ENCODE measurements around the gene EMID1.
"Not testable (repeated sequence)": the region's sequence is repeated elsewhere in the genome, so short reads cannot be mapped to it uniquely, and the experiment has no call there.

The EMID1 gene

GRCh38 chr22:29217827-29218757, 12.4 kb downstream of the EMID1 start:
- no peak for TF ChIP-seq CTCF (conservative IDR thresholded peaks at IDR 0.05; ENCODE audit: low read depth, low read length)
- no peak overlapping the region for H3K9ac ChIP-seq
- H3K79me2 ChIP-seq (ENCODE audit: insufficient read depth, low read depth), result no peaks in the 10 kb centered on the region
- H3K4me3 ChIP-seq (IDR thresholded peaks at IDR 0.05; ENCODE audit: insufficient read depth, low read depth, low read length), result no peak overlapping the region
- H2AFZ ChIP-seq (ENCODE audit: low read depth), result no peak overlapping the region
- H3K4me1 ChIP-seq (ENCODE audit: low read depth, poor library complexity, severe bottlenecking), result peaks cover 4% of the 10 kb centered on the region
- H3K27ac ChIP-seq, result no peak overlapping the region
- no peaks in the 10 kb centered on the region for H4K20me1 ChIP-seq (ENCODE audit: insufficient read depth)
- H3K4me2 ChIP-seq, result no peak overlapping the region
- H3K36me3 ChIP-seq (ENCODE audit: insufficient read depth), result no peaks in the 10 kb centered on the region
- no peaks in the 10 kb centered on the region for H3K27me3 ChIP-seq (ENCODE audit: insufficient read depth, low read depth)

GRCh38 chr22:29218758-29219408, 13.2 kb downstream of the EMID1 start:
- no peak overlapping the region for H3K27ac ChIP-seq
- no peaks in the 10 kb centered on the region for H3K79me2 ChIP-seq (ENCODE audit: insufficient read depth, low read depth)
- H4K20me1 ChIP-seq (ENCODE audit: insufficient read depth), result no peaks in the 10 kb centered on the region
- H3K4me3 ChIP-seq (IDR thresholded peaks at IDR 0.05; ENCODE audit: insufficient read depth, low read depth, low read length), result no peak overlapping the region
- no peak overlapping the region for H2AFZ ChIP-seq (ENCODE audit: low read depth)
- H3K9ac ChIP-seq, result no peak overlapping the region
- H3K4me1 ChIP-seq (ENCODE audit: low read depth, poor library complexity, severe bottlenecking), result peaks cover 4% of the 10 kb centered on the region
- H3K27me3 ChIP-seq (ENCODE audit: insufficient read depth, low read depth), result no peaks in the 10 kb centered on the region
- H3K36me3 ChIP-seq (ENCODE audit: insufficient read depth), result no peaks in the 10 kb centered on the region
- no peak for TF ChIP-seq CTCF (conservative IDR thresholded peaks at IDR 0.05; ENCODE audit: low read depth, low read length)
- no peak overlapping the region for H3K4me2 ChIP-seq

- H3K79me2 ChIP-seq (ENCODE audit: insufficient read depth, low read depth); H3K27ac ChIP-seq; H3K4me2 ChIP-seq; H3K4me3 ChIP-seq (IDR thresholded peaks at IDR 0.05; ENCODE audit: insufficient read depth, low read depth, low read length); H3K27me3 ChIP-seq (ENCODE audit: insufficient read depth, low read depth); H4K20me1 ChIP-seq (ENCODE audit: insufficient read depth); H3K36me3 ChIP-seq (ENCODE audit: insufficient read depth); H2AFZ ChIP-seq (ENCODE audit: low read depth); H3K4me1 ChIP-seq (ENCODE audit: low read depth, poor library complexity, severe bottlenecking); H3K9ac ChIP-seq: not testable (repeated sequence)
Measured at GRCh38 chr22:29219409-29219782, 13.7 kb downstream of the EMID1 start.

GRCh38 chr22:29219881-29220670, 14.4 kb downstream of the EMID1 start:
- H3K9ac ChIP-seq, result no peak overlapping the region

More at GRCh38 chr22:29219881-29220670, 14.4 kb downstream of the EMID1 start:
- H3K4me3 ChIP-seq (IDR thresholded peaks at IDR 0.05; ENCODE audit: insufficient read depth, low read depth, low read length), result no peak overlapping the region
- H3K4me2 ChIP-seq, result no peak overlapping the region
- H3K79me2 ChIP-seq (ENCODE audit: insufficient read depth, low read depth), result no peaks in the 10 kb centered on the region
- H3K4me1 ChIP-seq (ENCODE audit: low read depth, poor library complexity, severe bottlenecking), result peaks cover 4% of the 10 kb centered on the region
- no peak for TF ChIP-seq CTCF (conservative IDR thresholded peaks at IDR 0.05; ENCODE audit: low read depth, low read length)
- H3K27me3 ChIP-seq (ENCODE audit: insufficient read depth, low read depth), result no peaks in the 10 kb centered on the region
- H3K27ac ChIP-seq, result no peak overlapping the region
- H2AFZ ChIP-seq (ENCODE audit: low read depth), result no peak overlapping the region
- H4K20me1 ChIP-seq (ENCODE audit: insufficient read depth), result no peaks in the 10 kb centered on the region
- H3K36me3 ChIP-seq (ENCODE audit: insufficient read depth), result no peaks in the 10 kb centered on the region
